ENCODE results near the gene PAK6.

GRCh38 chr15:40282869-40283614, 44.2 kb downstream of the PAK6 start, which contains the start of gene ANKRD63:
- no peak for TF ChIP-seq TAF1 (IDR thresholded peaks at IDR 0.05; ENCODE audit: borderline replicate concordance, insufficient read depth, low read length)
- TF ChIP-seq POLR2AphosphoS5 (IDR thresholded peaks at IDR 0.05; ENCODE audit: low read depth, low read length) = no peak
- TF ChIP-seq REST (IDR thresholded peaks at IDR 0.05; ENCODE audit: insufficient read depth in 1 of 2, low read depth in 2 of 2, low read length in 2 of 2) = no peak
- TF ChIP-seq SIN3A (IDR thresholded peaks at IDR 0.05; ENCODE audit: borderline replicate concordance, insufficient read depth, low read length) = no peak
- no peak for TF ChIP-seq FOXP2 (optimal IDR thresholded peaks at IDR 0.05; ENCODE audit: borderline replicate concordance, extremely low read depth, extremely low read length, insufficient read depth)

Data from PFSK-1 (cell line).